GM18498 (cell line): ENCODE results near the gene HNRNPH3.
"Not testable (repeated sequence)": the region's sequence is repeated elsewhere in the genome, so short reads cannot be mapped to it uniquely, and the experiment has no call there.

Experiments
- ATAC-seq: cut with Tn5 transposase; IDR thresholded peaks from one replicate; pipeline ENCODE4 v1.9.1; 2021; ENCODE audit warnings: mild to moderate bottlenecking, moderate library complexity; ENCODE audit not compliant: unreplicated experiment

Gene HNRNPH3, protein sequence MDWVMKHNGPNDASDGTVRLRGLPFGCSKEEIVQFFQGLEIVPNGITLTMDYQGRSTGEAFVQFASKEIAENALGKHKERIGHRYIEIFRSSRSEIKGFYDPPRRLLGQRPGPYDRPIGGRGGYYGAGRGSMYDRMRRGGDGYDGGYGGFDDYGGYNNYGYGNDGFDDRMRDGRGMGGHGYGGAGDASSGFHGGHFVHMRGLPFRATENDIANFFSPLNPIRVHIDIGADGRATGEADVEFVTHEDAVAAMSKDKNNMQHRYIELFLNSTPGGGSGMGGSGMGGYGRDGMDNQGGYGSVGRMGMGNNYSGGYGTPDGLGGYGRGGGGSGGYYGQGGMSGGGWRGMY

GRCh38 chr10:68331455-68332258, at the start of gene HNRNPH3:
Gene HNRNPH3 (plus strand): TSS chr10:68332064. CDS start chr10:68337222, 5,158 bp downstream.
- ATAC-seq: peak; percentile 83

DNA sequence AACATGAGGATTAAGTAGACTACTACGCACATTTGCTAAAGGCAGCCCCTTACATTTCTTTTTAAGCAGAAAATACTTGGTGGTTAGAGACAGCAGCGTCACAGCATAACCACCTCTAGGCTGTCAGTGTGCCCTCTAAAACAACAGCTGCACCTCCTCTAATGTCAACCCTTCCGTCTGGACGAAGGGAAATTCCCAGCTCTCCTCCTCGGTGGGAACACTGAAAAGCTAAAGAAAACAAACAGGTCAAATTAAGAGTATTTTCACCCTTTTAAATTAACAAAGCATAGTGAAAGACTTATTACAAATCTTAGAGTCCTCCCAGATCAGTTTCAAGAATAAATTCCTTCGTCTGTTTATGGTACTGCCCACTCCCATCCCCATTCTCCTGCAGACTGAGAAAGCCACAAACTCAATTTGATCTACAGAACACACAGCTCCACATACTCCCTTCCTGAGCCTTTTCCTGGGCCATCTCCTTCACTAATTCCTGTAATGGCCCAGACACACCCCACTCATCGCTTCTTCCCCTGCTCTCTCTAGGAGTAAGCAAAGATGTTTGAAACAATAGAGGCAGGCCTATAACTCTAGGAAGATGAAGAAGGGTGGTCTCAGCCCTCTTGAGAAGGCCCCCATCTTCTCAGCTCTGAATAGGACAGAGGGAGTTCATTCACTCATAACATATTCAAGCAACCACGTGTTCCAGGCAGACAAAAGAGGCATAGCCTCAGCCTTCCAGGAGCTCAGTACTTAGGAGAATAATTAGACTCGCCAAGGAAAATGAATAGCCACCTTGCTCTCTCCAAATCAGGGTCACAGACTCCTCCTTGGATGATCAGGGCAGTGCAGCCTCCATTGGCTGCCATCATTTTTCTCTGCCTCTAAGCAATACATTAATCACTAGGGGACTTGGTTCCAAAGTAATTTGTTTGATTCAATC, 47.5 kb upstream of the HNRNPH3 start:
- no peak for ATAC-seq

DNA sequence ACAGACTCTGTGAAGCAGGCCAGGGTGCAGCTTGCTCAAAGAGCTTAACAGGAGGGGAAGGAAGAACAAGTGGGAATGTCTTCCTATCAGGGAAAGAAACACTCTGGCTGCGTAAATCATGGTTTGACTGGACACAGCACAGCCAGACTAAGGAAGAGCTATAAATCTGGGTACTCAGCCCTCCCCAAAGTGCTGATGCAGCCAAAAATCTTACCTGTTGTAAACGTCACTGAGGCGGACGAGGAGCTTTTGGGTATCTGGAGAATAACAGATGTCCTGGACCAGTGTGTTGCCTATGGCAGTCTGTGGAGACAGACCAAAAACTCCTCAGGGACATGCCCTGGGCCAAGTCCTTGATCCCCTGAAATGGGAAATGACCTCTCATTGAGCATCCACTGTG, 43.1 kb upstream of the HNRNPH3 start:
- no peak for ATAC-seq

DNA sequence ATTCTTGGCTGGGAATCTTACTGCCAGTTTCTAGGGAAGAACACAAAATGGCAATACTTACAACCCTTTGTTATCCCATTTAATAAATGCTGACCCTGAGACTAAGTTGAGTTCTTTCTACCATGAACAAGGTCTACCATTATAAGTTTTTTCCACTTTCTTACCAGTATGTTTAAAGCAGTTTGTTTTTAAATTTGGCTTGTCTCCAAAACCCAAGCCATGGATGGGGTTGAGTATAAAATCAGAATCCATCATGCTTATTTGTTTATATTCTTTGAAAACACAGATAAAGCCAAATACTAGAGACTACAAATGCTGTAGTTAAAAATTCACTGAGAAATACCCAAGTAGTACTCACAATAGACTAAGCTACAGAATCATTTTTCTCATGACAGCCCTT, 41.1 kb upstream of the HNRNPH3 start:
- no peak for ATAC-seq

- ATAC-seq: no peak
Observed at GRCh38 chr10:68296843-68297663, 34.8 kb upstream of the HNRNPH3 start.

DNA sequence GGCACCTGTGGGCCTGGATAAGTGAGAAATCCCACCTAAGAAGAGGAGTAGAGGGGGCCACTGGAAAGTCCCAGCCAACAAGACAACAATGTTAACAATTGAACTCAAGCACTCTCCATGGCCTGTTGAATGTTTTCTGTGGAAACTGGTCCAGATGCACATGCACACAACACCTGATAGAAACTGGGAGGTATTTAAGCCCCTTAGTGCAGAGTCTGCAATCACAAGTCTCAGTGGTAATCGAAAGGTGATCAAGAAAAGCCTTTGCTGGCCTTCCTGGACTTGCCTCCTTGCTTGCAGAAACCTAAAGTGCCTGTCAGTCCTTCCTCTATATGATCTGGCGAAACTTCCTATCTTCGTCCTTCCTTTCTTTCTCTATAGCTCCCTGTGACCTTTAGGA, 30.6 kb upstream of the HNRNPH3 start:
- no peak for ATAC-seq

GRCh38 chr10:68301790-68302502, 29.9 kb upstream of the HNRNPH3 start:
- peak; percentile 72 for ATAC-seq

DNA sequence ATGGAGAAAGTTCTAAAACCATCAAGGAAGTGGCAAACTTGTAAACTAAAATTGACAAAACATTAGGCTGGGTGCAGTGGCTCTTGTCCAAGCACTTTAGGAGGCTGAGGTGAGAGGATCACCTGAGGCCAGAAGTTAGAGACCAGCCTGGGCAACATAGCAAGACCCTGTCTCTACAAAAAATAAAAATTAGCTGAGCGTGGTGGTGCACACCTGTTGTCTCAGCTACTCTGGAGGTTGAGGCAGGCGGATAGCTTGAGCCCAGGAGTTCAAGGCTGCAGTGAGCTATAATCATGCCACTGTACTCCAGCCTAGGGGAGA, 29.4 kb upstream of the HNRNPH3 start:
- peak; percentile 12 for ATAC-seq

DNA sequence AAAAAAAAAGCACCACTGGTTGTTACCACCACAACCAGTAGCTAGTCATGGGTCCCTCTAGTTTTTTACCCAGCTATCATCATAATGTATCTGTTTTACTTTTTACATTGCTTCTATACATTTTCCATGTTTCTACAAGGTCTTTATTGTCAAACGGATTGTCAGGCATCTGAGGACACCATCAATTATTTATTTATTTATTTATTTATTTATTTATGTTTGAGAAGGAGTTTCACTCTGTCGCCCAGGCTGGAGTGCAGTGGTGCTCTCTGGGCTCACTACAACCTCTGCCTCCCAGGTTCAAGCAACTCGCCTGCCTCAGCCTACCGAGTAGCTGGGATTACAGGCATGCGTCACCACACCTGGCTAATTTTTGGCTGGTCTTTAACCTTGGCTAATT, 29.0 kb upstream of the HNRNPH3 start:
- ATAC-seq: no peak

GRCh38 chr10:68303849-68304412, 27.9 kb upstream of the HNRNPH3 start:
- ATAC-seq: no peak

GRCh38 chr10:68305854-68306253, 26.0 kb upstream of the HNRNPH3 start:
- no peak for ATAC-seq

GRCh38 chr10:68310531-68310930, 21.3 kb upstream of the HNRNPH3 start:
- ATAC-seq: no peak

DNA sequence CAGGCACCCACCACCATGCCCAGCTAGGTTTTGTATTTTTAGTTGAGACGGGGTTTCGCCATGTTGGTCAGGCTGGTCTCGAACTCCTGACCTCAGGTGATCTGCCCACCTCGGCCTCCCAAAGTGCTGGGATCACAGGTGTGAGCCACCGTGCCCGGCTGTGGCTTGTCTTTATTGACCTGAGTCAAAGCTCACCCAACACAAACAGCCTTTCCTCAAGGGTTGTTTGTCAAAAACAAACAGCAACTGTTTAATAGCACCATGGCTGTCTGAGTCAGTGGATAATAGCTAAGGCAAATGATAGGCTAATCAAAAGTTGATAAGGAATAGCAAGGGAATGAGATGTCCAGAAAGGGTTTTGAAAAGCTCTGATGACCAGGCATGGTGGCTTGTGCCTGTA, 16.9 kb upstream of the HNRNPH3 start:
- ATAC-seq: not testable (repeated sequence)

GRCh38 chr10:68315582-68315981, 16.3 kb upstream of the HNRNPH3 start:
- no peak for ATAC-seq

DNA sequence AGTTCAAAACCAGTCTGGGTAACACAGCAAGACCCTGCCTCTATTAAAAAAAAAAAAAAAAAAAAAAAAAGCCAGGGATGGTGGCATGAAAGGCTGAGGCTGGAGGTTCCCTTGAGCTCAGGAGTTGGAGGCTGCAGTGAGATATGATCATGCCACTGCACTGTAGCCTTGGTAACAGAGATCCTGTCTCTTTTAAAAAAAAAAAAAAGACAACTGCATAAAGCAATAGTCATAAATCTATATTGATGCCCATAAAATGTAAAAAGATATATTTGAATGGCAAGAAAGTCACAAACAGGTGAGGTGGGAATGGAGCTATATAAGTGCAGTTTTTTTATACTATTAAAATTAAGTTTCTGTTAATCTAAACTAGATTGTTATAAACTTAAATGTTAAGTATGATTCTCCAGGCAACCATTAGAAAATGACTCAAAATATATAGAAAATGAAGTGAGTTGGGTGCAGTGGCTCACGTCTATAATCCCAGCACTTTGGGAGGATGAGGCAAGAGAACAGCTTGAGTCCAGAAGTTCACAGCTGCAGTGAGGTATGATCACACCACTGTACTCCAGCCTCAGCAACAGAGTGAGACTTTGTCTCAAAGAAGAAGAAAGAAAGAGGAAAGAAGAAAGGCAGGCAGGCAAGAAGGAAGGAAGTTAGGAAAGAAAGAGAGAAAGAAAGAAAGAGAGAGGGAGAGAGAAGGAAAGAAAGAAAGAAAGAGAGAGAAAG, 13.4 kb upstream of the HNRNPH3 start:
- ATAC-seq: no peak

GRCh38 chr10:68324396-68324795, 7.5 kb upstream of the HNRNPH3 start:
- not testable (repeated sequence) for ATAC-seq

DNA sequence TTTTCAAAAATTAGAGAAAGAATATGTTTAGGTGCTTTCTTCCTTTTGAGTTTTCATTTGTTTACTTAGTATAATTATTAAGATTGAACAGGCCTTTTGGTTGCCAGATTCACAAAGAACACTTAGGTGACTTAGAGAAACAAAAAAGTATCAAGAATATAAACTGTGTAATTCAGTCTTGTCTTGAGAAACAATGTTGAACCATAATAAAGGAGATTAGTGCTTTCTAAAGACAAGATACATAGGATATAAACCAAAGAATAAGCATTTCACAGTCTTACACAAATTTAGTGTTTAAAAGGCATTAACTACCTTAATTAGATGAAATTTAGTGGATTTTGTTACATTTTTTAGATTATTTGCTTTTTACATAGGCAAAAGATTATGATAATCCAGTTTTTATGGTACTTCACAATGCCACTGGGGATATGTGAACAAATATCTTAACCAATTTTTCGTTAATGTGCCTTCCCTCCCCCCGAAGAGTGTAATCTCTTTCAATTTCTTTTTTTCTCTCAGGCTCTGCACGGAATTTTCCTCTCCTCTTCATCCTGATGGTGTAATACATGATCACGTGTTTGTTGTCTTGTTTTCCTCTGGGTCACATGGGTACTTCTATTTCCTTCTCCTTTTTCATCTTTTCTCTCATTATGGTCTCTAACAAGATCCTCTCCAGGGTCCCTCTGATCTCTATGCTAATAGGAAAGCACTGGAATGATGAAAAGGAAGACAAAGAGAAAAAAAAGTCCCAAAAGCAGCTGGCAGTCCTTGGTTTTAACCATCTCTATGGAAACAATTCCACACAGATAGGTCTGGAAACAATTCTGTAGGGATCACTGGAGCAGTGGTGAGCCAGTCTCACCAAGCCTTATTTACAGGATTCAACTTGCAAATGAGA, 3.7 kb upstream of the HNRNPH3 start:
- ATAC-seq: no peak

DNA sequence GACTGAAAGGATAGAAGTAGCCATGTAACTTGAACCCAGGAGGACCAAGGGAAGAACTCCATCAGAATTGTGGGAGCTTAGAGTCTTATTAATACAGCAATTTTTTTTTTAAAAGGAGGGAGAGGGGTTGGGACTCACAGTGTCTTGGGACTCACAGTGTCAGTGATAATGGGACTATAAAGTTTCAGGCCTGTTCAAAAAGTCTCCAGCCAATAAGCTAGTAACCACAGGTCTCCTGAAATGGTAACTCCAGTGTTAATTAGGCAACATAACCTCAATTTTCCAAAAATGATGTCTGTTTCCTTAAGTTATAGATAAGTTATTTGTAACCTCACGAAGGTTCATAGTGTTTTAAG, 2.4 kb upstream of the HNRNPH3 start:
- ATAC-seq: no peak
